NCI-H2196 (cell line): ENCODE results near the gene SLC7A11.

Experiments
- DNase-seq: peaks from one replicate; lab custom pipeline; 2025; ENCODE audit not compliant: unreplicated experiment; lab: John Stamatoyannopoulos, UW

The SLC7A11 gene

GRCh38 chr4:138164208-138164607 is 77.9 kb downstream of the SLC7A11 start:
- no peak for DNase-seq

DNA sequence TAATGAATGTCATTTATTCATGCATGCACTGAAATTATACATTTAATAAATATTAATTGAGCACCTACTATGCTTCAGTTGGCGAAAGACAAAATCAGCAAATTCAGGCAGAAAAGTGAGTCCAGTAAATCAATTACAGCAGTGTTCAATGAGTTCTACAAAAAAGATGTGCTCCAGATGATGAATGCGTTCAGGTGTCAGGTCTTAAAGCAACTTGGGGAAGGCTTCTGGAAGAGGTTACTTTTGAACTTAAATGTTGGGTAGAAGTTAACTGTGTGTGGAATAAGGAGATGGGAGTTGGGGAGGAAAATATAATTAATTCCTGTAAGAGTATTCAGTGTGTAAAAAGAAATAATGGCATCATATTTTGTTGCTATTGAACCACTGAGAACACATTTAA is 79.0 kb downstream of the SLC7A11 start:
- no peak for DNase-seq

- no peak for DNase-seq
Observed at GRCh38 chr4:138162259-138162658, 79.9 kb downstream of the SLC7A11 start.

- no peak for DNase-seq
Observed at GRCh38 chr4:138161351-138161750, 80.8 kb downstream of the SLC7A11 start.

DNA sequence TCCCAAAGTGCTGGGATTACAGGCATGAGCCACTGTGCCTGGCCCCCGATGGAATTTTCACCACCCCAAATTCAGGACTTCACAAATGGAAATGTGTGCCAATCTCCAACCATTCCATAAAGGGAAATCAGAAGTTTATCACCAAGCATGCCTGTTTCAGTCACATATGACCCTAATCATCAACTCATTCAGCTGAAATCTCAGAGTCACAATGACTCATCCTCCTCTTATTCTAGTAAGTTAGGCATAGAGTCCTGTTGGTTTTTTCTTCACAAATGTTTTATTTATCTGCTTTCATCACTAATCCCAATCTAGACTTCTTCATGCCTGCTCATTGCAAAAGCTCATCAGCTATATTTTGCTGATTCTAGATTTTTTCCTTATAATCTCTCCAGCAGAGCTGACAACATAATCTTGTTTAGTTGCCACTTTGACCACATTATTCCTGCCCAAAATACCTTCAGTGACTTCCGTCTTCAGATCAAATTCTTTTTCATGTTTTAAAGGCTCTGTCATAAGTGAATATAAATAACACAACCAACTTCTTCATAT is 83.3 kb downstream of the SLC7A11 start:
- no peak for DNase-seq

DNA sequence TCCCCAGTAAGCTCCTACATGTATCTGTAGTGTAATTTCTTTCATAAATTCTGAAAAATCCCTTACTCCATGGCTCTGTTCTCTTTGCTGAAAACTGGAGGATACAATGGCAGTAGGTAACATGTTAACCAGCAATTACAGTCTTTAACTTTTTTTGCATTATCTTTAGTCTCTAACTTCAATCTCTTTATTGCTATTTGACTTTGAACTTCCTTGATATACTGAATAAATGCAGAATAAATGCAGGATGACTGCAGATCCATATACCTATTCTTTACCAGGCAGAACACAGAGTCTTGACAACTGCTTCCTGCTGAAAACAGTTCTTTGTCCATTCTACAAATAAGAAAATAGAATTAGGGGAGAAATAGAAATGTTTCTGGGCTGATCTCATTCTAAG is 101.3 kb downstream of the SLC7A11 start:
- no peak for DNase-seq

DNA sequence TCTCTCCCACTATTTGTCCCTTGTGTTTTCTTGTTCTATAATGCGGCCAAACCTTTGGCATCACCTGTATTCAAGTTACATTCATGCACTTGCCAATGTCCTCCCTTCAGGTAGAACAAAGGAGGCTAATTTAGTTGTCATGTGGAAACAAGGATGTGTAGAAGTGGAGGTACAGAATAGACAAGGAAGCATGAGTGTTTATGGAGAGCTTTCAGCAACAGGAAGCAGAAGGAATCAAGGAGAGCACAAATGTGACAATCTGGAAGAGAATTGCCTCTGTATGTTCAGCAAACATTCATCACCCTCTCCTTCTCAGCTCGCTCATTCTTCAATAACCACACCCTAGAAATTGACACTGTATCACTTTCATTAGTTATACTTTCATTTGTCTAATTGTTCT is 103.4 kb downstream of the SLC7A11 start:
- no peak for DNase-seq

- DNase-seq: no peak
Observed at GRCh38 chr4:138135610-138136009, 106.5 kb downstream of the SLC7A11 start.

DNA sequence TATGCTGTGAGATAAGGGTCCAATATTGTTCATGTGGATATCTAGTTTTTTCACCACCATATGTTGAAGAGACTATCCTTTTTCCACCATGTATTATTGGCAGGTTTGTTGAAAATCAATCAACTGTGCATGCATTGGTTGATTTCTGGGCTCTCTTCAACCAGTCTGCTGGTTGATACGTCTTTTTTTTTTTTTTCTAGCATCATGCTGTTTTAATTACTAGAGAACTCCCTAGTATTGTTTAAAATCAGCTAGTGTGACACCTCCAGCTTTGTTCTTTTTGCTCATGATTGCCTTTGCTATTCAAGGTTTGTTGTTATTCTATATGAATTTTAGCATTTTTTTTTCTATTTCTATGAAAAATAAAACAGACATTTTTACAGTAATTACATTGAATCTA is 123.9 kb downstream of the SLC7A11 start:
- no peak for DNase-seq

DNA sequence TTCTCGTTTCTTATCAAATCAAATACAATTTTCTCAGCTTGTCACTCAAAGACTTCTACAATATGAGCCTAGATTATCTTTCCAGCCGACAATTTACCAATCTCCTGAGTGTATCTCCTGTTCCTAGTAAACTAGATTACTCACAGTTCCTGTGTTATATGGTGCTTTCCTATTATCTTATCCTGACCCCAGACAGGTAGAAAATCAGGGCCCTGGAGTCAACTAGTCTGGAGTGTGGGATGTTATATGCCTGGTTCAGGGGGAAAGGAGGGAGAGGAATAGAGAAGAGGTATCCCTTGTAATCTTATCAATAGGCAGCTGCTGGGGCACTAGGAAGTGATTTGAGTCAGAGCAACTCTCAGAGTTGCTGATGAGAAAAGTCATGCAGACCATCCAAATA is 127.1 kb downstream of the SLC7A11 start:
- no peak for DNase-seq

DNA sequence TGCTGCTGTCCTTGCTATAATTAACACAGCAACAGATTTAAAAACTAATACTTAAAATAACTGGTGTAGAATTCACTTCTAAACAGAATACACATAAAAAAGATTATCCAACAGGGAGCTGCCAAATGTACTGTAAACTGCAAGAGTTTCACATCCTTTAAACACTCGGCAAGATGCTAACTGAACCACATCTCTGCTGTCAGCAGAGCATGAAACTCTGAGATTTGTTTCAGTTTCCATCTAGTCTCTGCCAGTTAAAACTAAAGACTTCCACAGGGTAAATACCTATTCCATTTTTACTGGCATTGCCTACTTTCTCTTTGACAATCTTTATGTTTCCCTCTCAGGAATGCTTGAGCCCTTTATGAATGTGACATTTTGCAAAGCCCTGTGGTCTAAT is 127.7 kb downstream of the SLC7A11 start:
- no peak for DNase-seq
